GM12872 (cell line): ENCODE data around the gene PKDREJ.

ENCODE experiments used
- TF ChIP-seq, protein P1 (sequence below): IDR thresholded peaks from 3 replicates; pipeline ENCODE4 v1.5.1; 2011; ENCODE audit warnings: low read depth, mild to moderate bottlenecking, low read length, moderate library complexity; ENCODE audit not compliant: insufficient read depth

The PKDREJ gene, protein sequence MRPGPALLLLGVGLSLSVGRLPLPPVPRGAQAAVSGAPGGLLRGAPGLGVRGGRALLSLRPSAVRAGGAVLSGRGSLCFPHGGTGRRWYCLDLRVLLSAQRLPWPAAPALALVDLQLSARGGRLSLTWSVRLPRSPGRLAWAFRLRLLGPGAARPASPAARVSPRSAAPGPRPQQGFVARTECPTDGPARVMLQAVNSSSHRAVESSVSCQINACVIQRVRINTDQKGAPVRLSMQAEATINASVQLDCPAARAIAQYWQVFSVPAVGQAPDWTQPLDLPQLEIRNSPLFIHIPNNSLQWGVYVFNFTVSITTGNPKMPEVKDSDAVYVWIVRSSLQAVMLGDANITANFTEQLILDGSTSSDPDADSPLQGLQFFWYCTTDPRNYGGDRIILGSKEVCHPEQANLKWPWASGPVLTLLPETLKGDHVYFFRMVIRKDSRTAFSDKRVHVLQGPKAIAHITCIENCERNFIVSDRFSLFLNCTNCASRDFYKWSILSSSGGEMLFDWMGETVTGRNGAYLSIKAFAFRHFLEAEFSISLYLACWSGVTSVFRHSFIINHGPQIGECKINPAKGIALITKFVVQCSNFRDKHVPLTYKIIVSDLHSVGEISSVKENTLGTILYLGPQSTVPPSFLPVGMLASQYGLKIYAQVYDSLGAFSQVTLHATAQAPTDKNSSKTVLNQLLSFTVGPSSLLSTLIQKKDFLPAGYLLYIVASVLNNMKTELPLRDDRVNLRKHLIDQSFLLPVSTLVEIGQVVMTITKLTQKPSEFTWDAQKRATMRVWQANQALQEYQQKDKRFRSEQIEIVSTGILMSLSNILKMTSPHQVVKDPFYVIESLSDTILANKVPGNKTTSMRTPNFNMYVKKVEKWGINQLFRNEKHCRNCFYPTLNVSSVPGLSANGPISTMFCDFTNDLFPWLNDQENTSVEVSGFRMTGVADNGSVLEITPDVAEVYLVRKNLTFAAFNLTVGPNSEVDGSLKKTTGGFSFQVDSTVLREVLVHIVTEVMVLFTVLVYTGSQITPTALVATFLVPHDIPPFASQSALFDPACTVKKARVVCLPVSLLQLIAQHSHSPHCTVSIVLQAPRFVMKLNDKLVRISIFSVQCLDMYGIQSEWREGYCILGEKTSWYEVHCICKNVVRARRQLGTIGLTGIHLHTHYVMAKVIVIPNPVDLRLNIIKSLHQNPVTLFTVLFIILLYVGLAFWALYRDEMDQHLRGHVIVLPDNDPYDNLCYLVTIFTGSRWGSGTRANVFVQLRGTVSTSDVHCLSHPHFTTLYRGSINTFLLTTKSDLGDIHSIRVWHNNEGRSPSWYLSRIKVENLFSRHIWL (N-terminal part only)

DNA sequence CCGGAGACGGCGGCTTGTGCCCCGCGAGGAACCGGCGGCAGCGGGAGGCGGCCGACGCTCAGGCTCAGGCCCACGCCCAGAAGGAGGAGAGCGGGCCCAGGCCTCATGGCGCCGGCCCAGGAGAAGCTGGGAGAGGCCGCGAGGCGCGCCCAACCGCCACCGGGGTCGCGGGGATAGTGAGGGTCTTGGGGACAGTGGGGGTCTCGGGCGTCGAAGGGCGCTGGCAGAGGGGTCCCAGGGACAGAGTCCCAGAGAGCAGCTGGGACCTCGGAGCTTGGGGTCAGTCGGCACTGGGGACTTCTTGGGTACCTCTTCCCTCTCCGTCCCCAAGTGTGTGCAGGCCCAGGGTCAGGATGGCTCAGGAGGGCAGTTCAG, at the start of gene PKDREJ:
PKDREJ (minus strand) TSS at position 128 of the 375 bp plus-strand sequence; CDS start at position 107, 21 bp downstream.
- TF ChIP-seq, protein P1, sequence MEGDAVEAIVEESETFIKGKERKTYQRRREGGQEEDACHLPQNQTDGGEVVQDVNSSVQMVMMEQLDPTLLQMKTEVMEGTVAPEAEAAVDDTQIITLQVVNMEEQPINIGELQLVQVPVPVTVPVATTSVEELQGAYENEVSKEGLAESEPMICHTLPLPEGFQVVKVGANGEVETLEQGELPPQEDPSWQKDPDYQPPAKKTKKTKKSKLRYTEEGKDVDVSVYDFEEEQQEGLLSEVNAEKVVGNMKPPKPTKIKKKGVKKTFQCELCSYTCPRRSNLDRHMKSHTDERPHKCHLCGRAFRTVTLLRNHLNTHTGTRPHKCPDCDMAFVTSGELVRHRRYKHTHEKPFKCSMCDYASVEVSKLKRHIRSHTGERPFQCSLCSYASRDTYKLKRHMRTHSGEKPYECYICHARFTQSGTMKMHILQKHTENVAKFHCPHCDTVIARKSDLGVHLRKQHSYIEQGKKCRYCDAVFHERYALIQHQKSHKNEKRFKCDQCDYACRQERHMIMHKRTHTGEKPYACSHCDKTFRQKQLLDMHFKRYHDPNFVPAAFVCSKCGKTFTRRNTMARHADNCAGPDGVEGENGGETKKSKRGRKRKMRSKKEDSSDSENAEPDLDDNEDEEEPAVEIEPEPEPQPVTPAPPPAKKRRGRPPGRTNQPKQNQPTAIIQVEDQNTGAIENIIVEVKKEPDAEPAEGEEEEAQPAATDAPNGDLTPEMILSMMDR = no peak

DNA sequence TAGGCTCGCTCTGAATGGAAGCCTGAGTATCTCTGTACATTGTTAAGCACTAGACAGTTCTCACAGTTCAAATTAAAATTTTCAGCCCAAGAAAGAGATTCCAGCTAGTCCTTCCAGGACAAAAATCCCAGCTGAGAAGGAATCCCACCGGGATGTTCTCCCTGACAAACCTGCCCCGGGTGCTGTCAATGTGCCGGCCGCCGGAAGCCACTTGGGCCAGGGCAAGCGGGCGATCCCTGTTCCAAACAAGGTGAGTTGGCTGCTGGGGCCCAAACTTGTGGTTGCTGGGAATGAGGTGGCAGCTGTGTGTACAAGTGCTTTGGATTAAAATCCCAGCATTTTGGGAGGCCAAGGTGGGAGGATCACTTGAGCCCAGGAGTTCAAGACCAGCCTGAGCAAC, 48.9 kb upstream of the PKDREJ start:
- TF ChIP-seq, protein P1 = no peak

DNA sequence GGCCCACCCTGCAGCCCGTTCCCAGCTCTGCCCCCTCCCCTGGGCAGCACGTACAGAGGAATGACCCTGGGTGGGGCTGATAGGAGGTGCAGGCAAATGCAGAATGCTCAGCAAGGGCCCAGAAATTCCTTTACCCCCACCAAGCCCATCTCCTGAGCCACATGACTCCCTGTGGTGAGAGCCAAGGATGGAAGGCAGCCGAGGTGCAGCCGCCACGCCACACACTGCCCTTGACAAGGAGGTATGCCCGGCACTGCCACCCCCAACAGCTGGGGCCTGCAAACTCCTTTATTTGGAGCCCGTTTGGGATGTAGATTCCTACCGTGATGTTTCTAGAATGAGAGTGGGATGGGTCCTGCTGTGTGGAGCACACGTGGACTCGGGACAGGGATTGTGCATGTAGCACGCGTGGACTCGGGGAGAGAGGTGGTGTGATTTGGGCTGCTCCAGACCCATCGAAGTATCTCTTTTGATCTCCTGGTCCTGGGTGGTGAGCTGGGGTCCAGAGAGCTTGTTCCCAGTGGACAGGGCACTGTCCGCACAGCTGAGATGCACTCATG, 46.5 kb upstream of the PKDREJ start:
- TF ChIP-seq, protein P1 = no peak

DNA sequence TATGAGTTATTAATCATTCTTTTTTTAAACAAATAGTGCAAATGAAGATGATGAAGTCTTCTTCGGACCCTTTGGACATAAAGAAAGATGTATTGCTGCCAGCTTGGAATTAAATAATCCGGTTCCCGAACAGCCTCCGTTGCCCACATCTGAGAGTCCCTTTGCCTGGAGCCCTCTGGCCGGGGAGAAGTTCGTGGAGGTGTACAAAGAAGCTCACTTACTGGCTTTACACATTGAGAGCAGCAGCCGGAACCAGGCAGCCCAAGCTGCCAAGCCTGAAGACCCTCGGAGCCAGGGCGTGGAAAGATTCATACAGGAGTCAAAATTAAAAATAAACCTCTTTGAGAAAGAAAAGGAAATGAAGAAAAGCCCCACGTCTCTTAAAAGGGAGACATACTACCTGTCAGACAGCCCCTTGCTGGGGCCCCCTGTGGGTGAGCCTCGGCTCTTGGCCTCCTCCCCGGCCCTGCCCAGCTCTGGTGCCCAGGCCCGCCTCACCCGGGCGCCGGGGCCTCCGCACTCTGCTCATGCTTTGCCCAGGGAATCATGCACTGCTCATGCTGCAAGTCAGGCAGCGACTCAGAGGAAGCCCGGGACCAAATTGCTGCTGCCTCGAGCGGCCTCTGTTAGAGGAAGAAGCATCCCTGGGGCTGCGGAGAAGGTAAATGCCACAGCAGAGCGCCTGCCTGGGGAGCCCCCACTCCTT, 45.3 kb upstream of the PKDREJ start:
- TF ChIP-seq, protein P1 = no peak

DNA sequence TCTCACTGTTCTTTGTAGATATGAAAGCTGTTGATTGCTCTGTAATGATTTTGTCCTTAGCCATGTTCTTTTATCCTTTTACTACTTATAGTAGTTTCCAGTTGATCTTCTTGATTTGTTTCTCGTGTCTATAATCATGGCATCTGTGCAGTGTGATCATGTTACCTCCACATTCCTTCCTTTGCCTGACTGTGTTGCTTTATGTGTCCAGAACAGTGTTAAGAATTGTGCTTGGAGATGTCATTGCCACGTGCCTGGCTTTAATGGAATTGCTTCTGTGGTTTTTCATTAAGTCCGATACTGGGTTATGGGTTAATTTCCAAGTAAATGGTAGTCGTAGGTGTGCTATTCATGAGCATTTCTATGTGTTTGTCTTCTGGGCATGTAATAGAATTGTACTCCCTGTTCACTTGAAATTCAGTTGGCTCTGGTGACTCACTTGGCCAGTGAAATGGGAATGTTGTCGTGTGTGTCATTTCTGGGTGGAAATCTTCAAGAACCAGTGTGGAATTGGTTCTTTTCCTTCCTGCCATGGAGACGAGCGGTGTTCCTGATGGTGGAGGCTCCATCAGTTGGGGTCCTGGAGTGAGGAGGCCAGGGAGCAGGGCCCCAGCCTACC, 40.3 kb upstream of the PKDREJ start:
- TF ChIP-seq, protein P1 = no peak

DNA sequence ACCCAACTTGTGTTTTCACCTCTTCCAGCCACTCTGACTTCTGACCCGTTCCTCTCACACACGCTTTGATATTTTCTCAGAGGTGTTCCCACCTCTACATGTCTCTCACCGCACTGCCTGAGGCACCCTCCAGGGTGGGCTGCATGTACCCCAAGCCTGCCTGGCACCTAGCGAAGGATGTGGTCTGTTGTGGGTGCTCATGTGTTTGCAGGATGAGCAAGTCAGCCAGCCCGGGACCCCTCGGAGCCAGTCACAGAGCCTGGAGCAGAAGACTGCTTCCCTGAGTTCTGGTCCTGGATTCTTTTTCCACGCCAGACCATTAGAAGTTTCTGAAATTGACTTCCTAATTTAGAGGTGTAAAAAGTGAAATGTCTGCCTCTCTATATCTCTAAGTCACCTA, 37.3 kb upstream of the PKDREJ start:
- TF ChIP-seq, protein P1 = no peak
